Measurements from ENCODE around the gene TMEM132E.

TMEM132E gene

DNA sequence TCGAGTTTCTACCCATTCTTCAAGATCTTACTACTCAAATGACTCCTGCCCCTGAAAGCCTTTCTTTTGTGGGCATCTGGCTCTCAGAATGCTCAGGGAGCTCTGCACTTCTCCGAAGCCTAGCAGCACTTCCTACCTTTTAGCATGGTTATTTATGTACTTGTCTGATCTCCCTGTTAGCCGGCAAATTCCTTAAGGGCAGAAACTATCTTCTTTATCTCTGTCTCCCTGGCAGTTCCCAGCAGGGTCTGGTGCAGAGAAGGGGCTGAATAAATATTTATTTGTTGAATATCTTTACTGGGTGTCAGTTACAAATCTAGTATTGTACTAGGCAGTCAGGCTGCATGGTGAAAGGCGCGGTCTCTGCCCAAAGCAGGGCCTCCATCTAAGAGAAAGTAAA lies 30.7 kb downstream of the TMEM132E start:
- H3K4me1 Mint-ChIP-seq = peaks cover 47% of the 10 kb centered on the region
- no peak overlapping the region for H3K4me3 Mint-ChIP-seq
- peaks cover 100% of the 10 kb centered on the region for H3K27me3 Mint-ChIP-seq (ENCODE audit: low read depth, poor library complexity)
- H3K27ac Mint-ChIP-seq = no peak overlapping the region
- TF ChIP-seq, protein P1, sequence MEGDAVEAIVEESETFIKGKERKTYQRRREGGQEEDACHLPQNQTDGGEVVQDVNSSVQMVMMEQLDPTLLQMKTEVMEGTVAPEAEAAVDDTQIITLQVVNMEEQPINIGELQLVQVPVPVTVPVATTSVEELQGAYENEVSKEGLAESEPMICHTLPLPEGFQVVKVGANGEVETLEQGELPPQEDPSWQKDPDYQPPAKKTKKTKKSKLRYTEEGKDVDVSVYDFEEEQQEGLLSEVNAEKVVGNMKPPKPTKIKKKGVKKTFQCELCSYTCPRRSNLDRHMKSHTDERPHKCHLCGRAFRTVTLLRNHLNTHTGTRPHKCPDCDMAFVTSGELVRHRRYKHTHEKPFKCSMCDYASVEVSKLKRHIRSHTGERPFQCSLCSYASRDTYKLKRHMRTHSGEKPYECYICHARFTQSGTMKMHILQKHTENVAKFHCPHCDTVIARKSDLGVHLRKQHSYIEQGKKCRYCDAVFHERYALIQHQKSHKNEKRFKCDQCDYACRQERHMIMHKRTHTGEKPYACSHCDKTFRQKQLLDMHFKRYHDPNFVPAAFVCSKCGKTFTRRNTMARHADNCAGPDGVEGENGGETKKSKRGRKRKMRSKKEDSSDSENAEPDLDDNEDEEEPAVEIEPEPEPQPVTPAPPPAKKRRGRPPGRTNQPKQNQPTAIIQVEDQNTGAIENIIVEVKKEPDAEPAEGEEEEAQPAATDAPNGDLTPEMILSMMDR (IDR thresholded peaks at IDR 0.05) = no peak
- DNase-seq = no peak
- H3K36me3 Mint-ChIP-seq (ENCODE audit: low read depth) = no peaks in the 10 kb centered on the region
- H3K9me3 Mint-ChIP-seq = no peaks in the 10 kb centered on the region

DNA sequence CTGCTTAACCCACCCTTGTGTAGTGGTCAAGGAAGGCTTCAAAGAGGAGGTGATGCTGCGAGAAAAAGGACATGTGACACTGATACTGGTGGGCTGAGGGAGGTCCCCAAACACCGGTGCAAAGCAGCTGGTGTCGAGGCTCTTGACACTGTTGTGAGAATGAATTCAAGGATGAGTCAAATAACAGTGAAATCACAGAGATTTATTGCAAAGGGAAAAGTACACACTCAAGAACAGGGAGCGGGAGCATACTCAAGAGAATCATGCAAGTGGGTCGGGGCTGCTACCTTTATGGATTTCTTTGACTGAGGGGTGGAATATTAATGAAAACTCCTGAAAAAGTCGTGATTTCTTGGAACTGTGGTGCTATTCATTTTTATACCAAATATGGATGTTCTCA lies 31.1 kb downstream of the TMEM132E start:
- no peaks in the 10 kb centered on the region for H3K9me3 Mint-ChIP-seq
- peaks cover 100% of the 10 kb centered on the region for H3K27me3 Mint-ChIP-seq (ENCODE audit: low read depth, poor library complexity)
- no peak for DNase-seq
- no peaks in the 10 kb centered on the region for H3K36me3 Mint-ChIP-seq (ENCODE audit: low read depth)
- no peak overlapping the region for H3K27ac Mint-ChIP-seq
- no peak overlapping the region for H3K4me3 Mint-ChIP-seq
- peaks cover 52% of the 10 kb centered on the region for H3K4me1 Mint-ChIP-seq
- TF ChIP-seq, protein P1 (IDR thresholded peaks at IDR 0.05) = no peak

DNA sequence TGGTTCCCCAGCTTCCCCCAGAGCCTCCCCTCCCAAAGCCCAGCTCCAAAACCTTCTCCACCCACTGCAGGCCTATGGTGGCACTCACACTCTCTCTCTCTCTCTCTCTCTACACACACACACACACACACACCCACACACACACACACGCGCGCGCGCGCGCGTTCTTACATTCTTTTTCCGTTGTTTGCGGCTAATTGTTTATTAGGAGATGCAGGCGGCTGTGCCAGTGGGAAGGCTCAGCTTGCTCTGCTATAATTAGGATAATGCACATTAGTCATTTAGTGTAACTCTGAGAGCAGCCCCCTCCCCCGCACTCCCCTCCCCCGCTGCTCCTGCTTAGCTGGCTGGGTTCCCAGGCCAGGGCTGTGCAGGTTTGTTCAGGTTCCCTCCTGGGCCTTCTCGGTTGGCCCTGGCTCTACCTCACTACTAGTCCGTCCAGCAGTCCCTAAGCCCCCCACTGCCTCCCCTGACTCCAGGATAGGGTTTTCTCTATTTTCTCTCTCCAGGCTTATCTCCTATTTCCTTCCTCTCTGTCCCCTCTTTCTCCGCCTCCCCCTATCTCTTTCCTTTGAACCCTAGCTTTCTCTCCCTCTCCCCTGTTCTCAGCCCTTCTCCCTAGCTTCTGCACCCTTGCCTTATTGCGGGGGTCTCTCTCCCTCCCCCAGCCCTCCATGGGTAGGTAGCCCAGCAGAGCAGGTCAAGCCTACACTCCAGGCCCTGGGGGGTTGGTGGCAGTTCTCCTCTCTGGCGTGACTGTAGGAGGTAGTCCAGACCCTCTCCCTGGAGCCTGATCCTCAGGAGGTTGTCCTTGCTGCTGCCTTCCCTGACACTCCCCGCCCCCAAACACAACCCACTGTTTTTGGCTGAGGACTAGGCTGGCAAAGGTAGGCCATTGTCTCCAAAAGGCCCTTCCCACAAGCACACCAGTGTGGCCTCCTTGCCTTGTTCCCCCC lies 34.0 kb downstream of the TMEM132E start:
- H3K4me3 Mint-ChIP-seq = no peak overlapping the region
- H3K9me3 Mint-ChIP-seq = no peaks in the 10 kb centered on the region
- no peak overlapping the region for H3K27ac Mint-ChIP-seq
- DNase-seq = peak; percentile 37
- peaks cover 63% of the 10 kb centered on the region for H3K4me1 Mint-ChIP-seq
- TF ChIP-seq, protein P1 (IDR thresholded peaks at IDR 0.05) = no peak
- H3K27me3 Mint-ChIP-seq (ENCODE audit: low read depth, poor library complexity) = peaks cover 85% of the 10 kb centered on the region
- H3K36me3 Mint-ChIP-seq (ENCODE audit: low read depth) = no peaks in the 10 kb centered on the region

DNA sequence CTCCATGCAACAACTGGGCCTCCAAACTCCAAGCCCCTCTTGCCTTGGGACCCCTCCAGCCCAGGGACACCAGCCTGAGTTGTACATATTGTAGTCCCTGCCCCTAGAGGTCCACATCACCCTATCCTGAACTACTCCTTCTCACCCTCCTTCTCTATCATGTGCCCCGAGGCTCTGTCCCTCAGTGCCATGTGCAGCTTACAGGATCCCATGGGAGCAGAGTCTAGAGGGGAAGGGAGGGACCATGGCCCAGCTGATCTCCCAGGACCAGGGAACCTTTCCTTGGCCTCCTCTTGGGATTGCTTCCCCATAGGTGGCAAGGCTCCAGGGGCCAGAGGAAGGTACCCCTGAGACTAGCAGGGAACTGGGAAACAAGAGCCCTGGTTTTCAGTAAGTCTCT lies 35.3 kb downstream of the TMEM132E start:
- Mint-ChIP-seq H3K27me3 (ENCODE audit: low read depth, poor library complexity) (peaks cover 85% of the 10 kb centered on the region), H3K27ac (no peak overlapping the region), H3K36me3 (ENCODE audit: low read depth) (no peaks in the 10 kb centered on the region), H3K4me3 (no peak overlapping the region), H3K4me1 (peaks cover 54% of the 10 kb centered on the region), H3K9me3 (no peaks in the 10 kb centered on the region)
- TF ChIP-seq, protein P1 (IDR thresholded peaks at IDR 0.05) = no peak
- no peak for DNase-seq

DNA sequence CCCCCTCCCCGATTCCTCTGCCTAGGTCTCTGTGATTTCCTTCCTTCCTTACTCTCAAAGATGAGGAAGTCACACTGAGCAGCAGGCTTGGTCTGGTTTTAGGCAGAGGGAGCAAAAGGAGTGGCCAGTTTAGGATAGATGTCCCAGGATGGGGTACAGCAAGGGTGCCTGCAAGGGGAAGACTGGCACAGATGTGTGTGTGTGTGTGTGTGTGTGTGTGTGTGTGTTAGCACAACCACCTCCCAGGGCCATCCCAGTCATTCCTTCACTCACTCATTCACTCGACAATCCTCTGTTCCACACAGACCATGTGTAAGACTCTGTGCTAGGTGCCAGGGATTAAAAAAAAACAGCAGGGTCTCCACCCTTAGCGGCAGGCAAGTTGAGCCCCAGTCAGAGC lies 35.9 kb downstream of the TMEM132E start:
- H3K9me3 Mint-ChIP-seq = no peaks in the 10 kb centered on the region
- H3K27me3 Mint-ChIP-seq (ENCODE audit: low read depth, poor library complexity) = peaks cover 82% of the 10 kb centered on the region
- H3K27ac Mint-ChIP-seq = no peak overlapping the region
- DNase-seq = no peak
- H3K4me1 Mint-ChIP-seq = peaks cover 50% of the 10 kb centered on the region
- no peak overlapping the region for H3K4me3 Mint-ChIP-seq
- TF ChIP-seq, protein P1 (IDR thresholded peaks at IDR 0.05) = no peak
- no peaks in the 10 kb centered on the region for H3K36me3 Mint-ChIP-seq (ENCODE audit: low read depth)

DNA sequence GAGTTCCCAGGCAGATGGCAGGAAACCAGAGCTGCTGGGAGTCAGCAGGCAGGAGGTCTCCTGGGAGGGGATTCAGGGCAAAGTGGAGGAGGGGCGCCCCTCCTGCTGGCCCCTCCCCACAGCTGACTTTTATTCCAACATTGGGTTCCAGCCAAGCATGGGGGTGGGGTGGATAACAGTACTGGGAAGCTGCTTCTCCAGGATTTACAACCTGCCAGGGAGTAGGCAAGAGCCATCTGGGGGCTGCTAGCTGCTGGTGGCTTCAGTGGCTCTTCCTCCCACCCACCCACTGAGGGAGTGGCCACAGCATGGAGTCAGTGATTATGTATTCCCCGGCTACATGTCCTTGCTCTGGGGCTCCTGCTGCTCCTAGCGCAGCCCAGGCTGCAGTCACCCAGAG lies 36.8 kb downstream of the TMEM132E start:
- no peaks in the 10 kb centered on the region for H3K36me3 Mint-ChIP-seq (ENCODE audit: low read depth)
- H3K27me3 Mint-ChIP-seq (ENCODE audit: low read depth, poor library complexity) = peaks cover 82% of the 10 kb centered on the region
- DNase-seq = peak; percentile 78
- TF ChIP-seq, protein P1 (IDR thresholded peaks at IDR 0.05) = no peak
- peaks cover 55% of the 10 kb centered on the region for H3K4me1 Mint-ChIP-seq
- peak overlapping the region; percentile 60 for H3K4me3 Mint-ChIP-seq
- H3K27ac Mint-ChIP-seq = no peak overlapping the region
- no peaks in the 10 kb centered on the region for H3K9me3 Mint-ChIP-seq
